ENCODE results near the gene BLOC1S5.
"Not testable (repeated sequence)": the region's sequence is repeated elsewhere in the genome, so short reads cannot be mapped to it uniquely, and the experiment has no call there.

GRCh38 chr6:8034107-8034506, 30.1 kb downstream of the BLOC1S5 start:
- TF ChIP-seq POLR2A (IDR thresholded peaks at IDR 0.05; ENCODE audit: extremely low read depth, insufficient read length); CTCF (IDR thresholded peaks at IDR 0.05; ENCODE audit: low read depth, low read length); MYC (IDR thresholded peaks at IDR 0.05; ENCODE audit: low read depth, low read length): not testable (repeated sequence)
